ENCODE measurements around the gene CCNH.

DNA sequence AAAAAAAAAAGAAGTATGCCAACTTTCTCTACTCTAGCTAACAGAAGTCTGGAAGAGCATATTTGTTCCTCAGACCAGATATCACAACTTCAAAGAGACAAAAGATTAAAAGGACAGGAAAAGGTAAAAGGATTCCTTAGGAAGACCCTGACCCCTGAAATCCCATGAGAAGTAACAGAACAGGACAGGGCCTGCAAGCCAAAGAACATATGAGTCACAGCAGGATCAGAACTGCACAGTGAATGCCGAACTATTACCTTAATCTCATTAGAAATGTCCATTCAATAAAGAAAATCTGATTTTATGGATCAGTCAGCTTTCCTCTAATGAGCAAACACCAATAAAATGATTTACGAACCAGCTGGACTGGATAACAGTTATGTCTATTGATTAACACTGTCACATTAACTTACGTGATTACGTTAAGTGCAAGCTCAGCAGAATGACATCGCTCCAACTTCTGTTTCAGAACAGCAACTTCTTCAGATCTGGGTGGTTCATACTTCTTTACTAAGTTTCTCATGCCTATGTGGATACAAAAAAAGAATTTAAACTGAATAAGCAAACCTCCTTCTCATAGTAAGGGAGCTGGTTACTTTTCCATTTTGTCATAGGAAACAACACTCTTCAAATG, 13.6 kb downstream of the CCNH start:
- TF ChIP-seq YY1 (IDR thresholded peaks at IDR 0.05; ENCODE audit: insufficient read depth, insufficient read length) = no peak
- TF ChIP-seq ZNF274 (IDR thresholded peaks at IDR 0.05; ENCODE audit: low read depth, low read length) = no peak
- no peak for TF ChIP-seq SUZ12 (IDR thresholded peaks at IDR 0.05; ENCODE audit: extremely low read depth, insufficient read depth, insufficient read length)

Measured in NT2/D1 (cell line).